ENCODE results near the gene TMEM132D. TPM values are rescaled to one million over a fixed set of nuclear protein-coding genes. Genes with fewer than 3 reads are reported as not detected.

The TMEM132D gene
- total and polyA plus RNA-seq, 2 of the 8 experiments (the other 6 are each of a cell fraction or from before 2014, with no cell fraction given), result 3.5 to 10.1 TPM

- Histone ChIP-seq H3K9me3 (ENCODE audit: insufficient read depth in 2 of 2, low read depth in 1 of 2, low read length in 1 of 2) (no peaks in the 10 kb centered on the region), H3K79me2 (ENCODE audit: control insufficient read depth in 1 of 2, insufficient read depth in 2 of 2, low read length in 2 of 2) (no peaks in the 10 kb centered on the region), H3K23me2 (ENCODE audit: low read depth, low read length) (no peaks in the 10 kb centered on the region), H3K9ac (replicated peaks in 1 of 4; ENCODE audit: extremely low read depth in 1 of 4, low read depth in 3 of 4, low read length in 3 of 4) (no peak overlapping the region), H3K36me3 (ENCODE audit: control insufficient read depth in 2 of 4, insufficient read depth in 4 of 4, low read length in 3 of 4) (no peaks in the 10 kb centered on the region), H4K8ac (ENCODE audit: extremely low read depth, insufficient read depth, low read length) (no peak overlapping the region), H3K27me3 (replicated peaks in 1 of 4; ENCODE audit: control insufficient read depth in 3 of 4, extremely low read depth in 1 of 4, insufficient read depth in 3 of 4, low read length in 3 of 4) (no peaks in the 10 kb centered on the region), H2BK12ac (ENCODE audit: low read depth, low read length) (no peak overlapping the region), H2BK15ac (ENCODE audit: low read length) (no peak overlapping the region), H3K4me2 (ENCODE audit: insufficient read depth in 1 of 2, low read depth in 2 of 2, low read length in 2 of 2) (no peak overlapping the region), H4K5ac (ENCODE audit: insufficient read length, low read depth, low read length) (no peak overlapping the region), H4K20me1 (replicated peaks in 1 of 2; ENCODE audit: control insufficient read depth in 1 of 2, insufficient read depth in 2 of 2, low read length in 2 of 2) (peaks cover 0 to 2% of the 10 kb centered on the region in 2 experiments), H2BK20ac (ENCODE audit: low read length) (no peak overlapping the region), H3K56ac (replicated peaks; ENCODE audit: insufficient read length, low read depth, low read length) (no peak overlapping the region), H2BK5ac (ENCODE audit: low read depth, low read length) (no peak overlapping the region), H3K14ac (ENCODE audit: insufficient read length) (no peak overlapping the region), H2AFZ (ENCODE audit: low read length) (no peak overlapping the region), H4K91ac (replicated peaks; ENCODE audit: insufficient read length, low read length) (no peak overlapping the region), H3K27ac (ENCODE audit: low read depth, low read length) (no peak overlapping the region), H3K18ac (ENCODE audit: extremely low read depth, low read length) (no peak overlapping the region), H2BK120ac (replicated peaks; ENCODE audit: low read depth, low read length) (no peak overlapping the region), H3K4me1 (replicated peaks in 1 of 4; ENCODE audit: control insufficient read depth in 3 of 4, insufficient read depth in 4 of 4, low read length in 3 of 4) (no peaks in the 10 kb centered on the region), H3K23ac (ENCODE audit: insufficient read length) (no peak overlapping the region), H2AK5ac (ENCODE audit: low read depth, low read length) (no peak overlapping the region), H3K4ac (replicated peaks; ENCODE audit: insufficient read length, low read depth, low read length) (no peak overlapping the region), H3K79me1 (ENCODE audit: low read depth, low read length) (no peaks in the 10 kb centered on the region), H3K4me3 (ENCODE audit: extremely low read depth in 1 of 4, insufficient read depth in 2 of 4, low read depth in 3 of 4, low read length in 4 of 4) (no peak overlapping the region)
- ChIA-PET POLR2A (ENCODE audit: partially characterized antibody) (no interaction called here), CTCF (ENCODE audit: partially characterized antibody) (no interaction called here)
- TF ChIP-seq SP2 (IDR thresholded peaks at IDR 0.05; ENCODE audit: low read length) (no peak), EP300 (IDR thresholded peaks at IDR 0.05; ENCODE audit: borderline replicate concordance in 1 of 2, low read depth in 2 of 2, low read length in 2 of 2) (no peak), RFX5 (IDR thresholded peaks at IDR 0.05; ENCODE audit: borderline replicate concordance, low read depth, low read length) (no peak)
- 78% methylated on average over 1 of the region's 1 CpG; no CpG with 5 or more reads in 1 of the 2 experiments for WGBS, 2 experiments (ENCODE audit: extremely low coverage in 1 of 2, insufficient coverage in 1 of 2, insufficient read length in 1 of 2, insufficient replicate concordance in 2 of 2, low coverage in 1 of 2, low lambda C conversion rate in 2 of 2, missing lambda C conversion rate in 1 of 2)
- DNase-seq (ENCODE audit: low read depth in 1 of 2, low spot score in 2 of 2), result no peak
- no peak for FAIRE-seq
These were observed 784.3 kb downstream of the TMEM132D start for GRCh38 chr12:129119537-129119936.

All from H1 (cell line).